ENCODE results near the gene METTL17. TPM values are rescaled to one million over a fixed set of nuclear protein-coding genes. Genes with fewer than 3 reads are reported as not detected.

Gene METTL17
- polyA plus RNA-seq, 1 donor from 2014 or later = 231 TPM

DNA sequence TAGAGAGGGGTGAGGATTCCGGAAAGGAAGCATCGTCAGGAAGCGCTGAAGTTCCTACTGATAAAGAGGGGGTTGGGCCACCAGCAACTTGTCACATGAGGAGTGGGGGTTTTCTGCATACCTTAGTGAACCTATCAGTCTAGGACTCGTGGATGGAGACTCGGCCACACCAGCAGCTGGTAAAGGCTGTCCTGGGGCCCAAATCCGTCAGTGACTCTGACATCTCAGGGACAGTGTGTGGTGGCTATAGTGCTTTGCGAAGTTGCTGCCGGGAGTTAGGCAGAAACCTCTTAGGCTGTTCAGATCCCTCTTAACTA lies 18.1 kb upstream of the METTL17 start:
- H3K36me3 ChIP-seq (ENCODE audit: insufficient read depth, low read length) = no peaks in the 10 kb centered on the region
- H4K20me1 ChIP-seq (ENCODE audit: insufficient read depth) = no peaks in the 10 kb centered on the region
- H3K27ac ChIP-seq (ENCODE audit: low read length) = no peak overlapping the region
- H3K9me3 ChIP-seq (ENCODE audit: low read length) = no peaks in the 10 kb centered on the region
- no peaks in the 10 kb centered on the region for H3K9me2 ChIP-seq (ENCODE audit: insufficient read depth, low read length)
- H3K27me3 ChIP-seq (ENCODE audit: insufficient read depth, low read depth, low read length) = no peaks in the 10 kb centered on the region
- H3K79me2 ChIP-seq (replicated peaks; ENCODE audit: insufficient read depth, low read length) = no peaks in the 10 kb centered on the region
- peak overlapping the region; percentile 87 for H3K4me3 ChIP-seq (ENCODE audit: low read length)
- TF ChIP-seq REST (IDR thresholded peaks at IDR 0.05; ENCODE audit: borderline replicate concordance) (no peak), EZH2 (IDR thresholded peaks at IDR 0.05; ENCODE audit: borderline replicate concordance, insufficient read depth, low read length, poor library complexity, severe bottlenecking) (no peak), POLR2AphosphoS5 (IDR thresholded peaks at IDR 0.05) (no peak), RAD21 (conservative IDR thresholded peaks at IDR 0.05) (no peak), CTCF (IDR thresholded peaks at IDR 0.05; ENCODE audit: poor library complexity, severe bottlenecking) (no peak), MXI1 (conservative IDR thresholded peaks at IDR 0.05; ENCODE audit: poor library complexity, severe bottlenecking) (no peak), SMC3 (conservative IDR thresholded peaks at IDR 0.05; ENCODE audit: poor library complexity) (no peak), EP300 (conservative IDR thresholded peaks at IDR 0.05; ENCODE audit: poor library complexity, severe bottlenecking) (no peak), TAF1 (IDR thresholded peaks at IDR 0.05; ENCODE audit: low read depth) (no peak)
- no peaks in the 10 kb centered on the region for H3F3A ChIP-seq (ENCODE audit: insufficient read depth, low read length, poor library complexity, severe bottlenecking)
- no peak overlapping the region for H3K9ac ChIP-seq (ENCODE audit: low read length)
- peak overlapping the region; percentile 83 for H2AFZ ChIP-seq (ENCODE audit: low read depth, low read length)
- no peak overlapping the region for H3K4me2 ChIP-seq (ENCODE audit: low read length)

DNA sequence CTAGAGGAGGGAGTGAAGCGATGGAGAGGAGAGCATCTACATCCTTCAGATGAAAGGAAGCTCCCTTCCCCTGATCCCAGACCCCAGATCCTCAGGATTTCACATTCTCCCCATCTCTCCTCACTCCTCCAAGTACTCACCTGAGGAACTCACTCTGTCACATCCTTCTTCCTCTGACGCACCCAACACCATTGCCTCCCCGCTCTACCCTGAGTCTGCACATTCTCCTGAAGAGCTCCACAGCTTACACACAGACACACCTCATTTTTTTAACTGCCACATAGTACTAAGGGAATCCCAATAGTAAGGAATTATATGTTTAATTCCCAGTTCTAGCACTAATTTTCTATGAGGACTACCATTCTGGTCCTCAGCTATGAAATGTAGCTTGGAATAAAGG lies 16.3 kb upstream of the METTL17 start:
- no peaks in the 10 kb centered on the region for H4K20me1 ChIP-seq (ENCODE audit: insufficient read depth)
- H3K9me2 ChIP-seq (ENCODE audit: insufficient read depth, low read length) = no peaks in the 10 kb centered on the region
- no peaks in the 10 kb centered on the region for H3K9me3 ChIP-seq (ENCODE audit: low read length)
- no peak overlapping the region for H3K9ac ChIP-seq (ENCODE audit: low read length)
- H3K4me3 ChIP-seq (ENCODE audit: low read length) = no peak overlapping the region
- no peak overlapping the region for H3K4me2 ChIP-seq (ENCODE audit: low read length)
- no peaks in the 10 kb centered on the region for H3K79me2 ChIP-seq (replicated peaks; ENCODE audit: insufficient read depth, low read length)
- H3K27ac ChIP-seq (ENCODE audit: low read length) = no peak overlapping the region
- H3K27me3 ChIP-seq (ENCODE audit: insufficient read depth, low read depth, low read length) = no peaks in the 10 kb centered on the region
- H2AFZ ChIP-seq (ENCODE audit: low read depth, low read length) = no peak overlapping the region
- H3K36me3 ChIP-seq (ENCODE audit: insufficient read depth, low read length) = no peaks in the 10 kb centered on the region
- H3F3A ChIP-seq (ENCODE audit: insufficient read depth, low read length, poor library complexity, severe bottlenecking) = no peaks in the 10 kb centered on the region
- TF ChIP-seq MXI1 (conservative IDR thresholded peaks at IDR 0.05; ENCODE audit: poor library complexity, severe bottlenecking) (no peak), RAD21 (conservative IDR thresholded peaks at IDR 0.05) (no peak), CTCF (IDR thresholded peaks at IDR 0.05; ENCODE audit: poor library complexity, severe bottlenecking) (no peak), POLR2AphosphoS5 (IDR thresholded peaks at IDR 0.05) (no peak), TAF1 (IDR thresholded peaks at IDR 0.05; ENCODE audit: low read depth) (no peak), REST (IDR thresholded peaks at IDR 0.05; ENCODE audit: borderline replicate concordance) (no peak)

All from neural cell (in vitro differentiated cells).